Uterus (tissue), 2 donors: ENCODE results near the gene ABCC3.

ENCODE experiments used
- CTCF ChIP-seq, 4 experiments: fragments of 200-600 bp in 2 of 4; fragments of 450-650 bp in 2 of 4; sonication (generic) in 2 of 4; IDR thresholded peaks; one replicate each; pipeline ENCODE4 v1.5.1; 2016 to 2019; ENCODE audit warnings: antibody characterized with exemption in 4 of 4, mild to moderate bottlenecking in 2 of 4, moderate library complexity in 1 of 4
- POLR2A ChIP-seq, 2 donors: fragments of 450-650 bp; IDR thresholded peaks; one replicate each; pipeline ENCODE4 v1.6.1; 2016; ENCODE audit warnings: antibody characterized with exemption in 2 of 2, mild to moderate bottlenecking in 1 of 2, moderate library complexity in 1 of 2

DNA sequence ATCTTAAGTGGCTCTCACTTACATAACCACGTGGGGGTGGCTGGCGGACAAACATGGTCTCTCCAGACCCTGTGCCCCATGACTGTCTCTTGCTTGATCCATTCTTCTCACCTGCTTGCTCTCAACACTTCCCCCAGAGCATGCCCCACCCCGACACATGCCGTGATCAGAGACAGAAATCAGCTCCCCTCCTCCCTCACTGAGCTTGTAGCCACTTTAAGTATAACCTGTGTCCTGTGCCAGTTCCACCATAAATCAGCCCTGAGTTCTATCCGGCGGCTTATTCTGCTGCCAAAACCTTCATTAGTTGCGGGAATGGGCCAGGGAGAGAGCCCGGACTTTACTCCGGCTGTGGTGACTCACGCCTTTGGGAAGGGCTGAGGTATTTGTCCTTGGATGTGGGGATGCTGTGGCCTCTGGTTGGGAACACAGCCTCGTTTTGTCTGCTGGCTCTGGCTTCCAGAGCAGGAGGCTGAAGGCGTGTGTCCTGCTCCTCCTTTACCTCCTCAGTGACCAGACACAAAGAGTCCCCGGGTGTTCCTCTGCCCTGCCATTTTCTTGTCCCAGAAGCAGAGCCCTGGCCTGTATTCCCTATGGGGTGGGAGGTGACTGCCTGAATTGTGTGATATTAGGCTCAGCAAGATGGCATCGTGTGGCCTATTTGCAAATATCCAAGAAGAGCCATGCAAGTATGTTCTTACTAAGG, 52.0 kb downstream of the ABCC3 start:
- TF ChIP-seq CTCF (IDR thresholded peaks at IDR 0.05) (no peak), POLR2A (IDR thresholded peaks at IDR 0.05) (no peak)
